Immature natural killer cell (primary cell): ENCODE measurements around the gene C10orf90. TPM values are rescaled to one million over a fixed set of nuclear protein-coding genes. Genes with fewer than 3 reads are reported as not detected.

Experiments used
- DNase-seq, 3 donors: peaks; one replicate each; pipeline ENCODE4 v3.0.0; 2022; ENCODE audit warnings: mixed read lengths in 1 of 3
- H3K27ac Mint-ChIP-seq, 6 donors: one replicate each; pipeline ENCODE4 v1.8.0; 2020; ENCODE audit warnings: mixed read lengths in 6 of 6, mild to moderate bottlenecking in 5 of 6, inconsistent platforms in 4 of 6, moderate library complexity in 3 of 6
- H3K27me3 Mint-ChIP-seq, 3 donors: one replicate each; pipeline ENCODE4 v1.8.0; 2020 to 2021; ENCODE audit warnings: low read depth in 3 of 3, mild to moderate bottlenecking in 3 of 3, mixed read lengths in 3 of 3, moderate library complexity in 3 of 3, inconsistent platforms in 1 of 3
- H3K36me3 Mint-ChIP-seq, 3 donors: one replicate each; pipeline ENCODE4 v1.8.0; 2020; ENCODE audit warnings: mixed read lengths in 3 of 3, inconsistent platforms in 2 of 3, mild to moderate bottlenecking in 2 of 3
- H3K4me1 Mint-ChIP-seq, 2 donors: one replicate each; pipeline ENCODE4 v1.8.0; 2020; ENCODE audit warnings: inconsistent platforms in 2 of 2, mild to moderate bottlenecking in 2 of 2, mixed read lengths in 2 of 2, moderate library complexity in 1 of 2
- H3K4me3 Mint-ChIP-seq, 5 donors: one replicate each; pipeline ENCODE4 v1.8.0; 2020; ENCODE audit warnings: mild to moderate bottlenecking in 5 of 5, mixed read lengths in 5 of 5, inconsistent platforms in 3 of 5, moderate library complexity in 3 of 5
- H3K9me3 Mint-ChIP-seq, 6 donors: one replicate each; pipeline ENCODE4 v1.8.0; 2020; ENCODE audit warnings: mild to moderate bottlenecking in 6 of 6, mixed read lengths in 6 of 6, inconsistent platforms in 4 of 6, moderate library complexity in 3 of 6
- polyA plus RNA-seq, 3 donors: library from polyadenylated mRNA; unstranded; fragments of 300-500 nt; fragmentation: Illumina TruSeq; gene quantifications; one replicate each; pipeline ENCODE4 v1.2.3, GENCODE V29; 2021

Gene C10orf90
- polyA plus RNA-seq, 3 donors from 2014 or later = not detected

DNA sequence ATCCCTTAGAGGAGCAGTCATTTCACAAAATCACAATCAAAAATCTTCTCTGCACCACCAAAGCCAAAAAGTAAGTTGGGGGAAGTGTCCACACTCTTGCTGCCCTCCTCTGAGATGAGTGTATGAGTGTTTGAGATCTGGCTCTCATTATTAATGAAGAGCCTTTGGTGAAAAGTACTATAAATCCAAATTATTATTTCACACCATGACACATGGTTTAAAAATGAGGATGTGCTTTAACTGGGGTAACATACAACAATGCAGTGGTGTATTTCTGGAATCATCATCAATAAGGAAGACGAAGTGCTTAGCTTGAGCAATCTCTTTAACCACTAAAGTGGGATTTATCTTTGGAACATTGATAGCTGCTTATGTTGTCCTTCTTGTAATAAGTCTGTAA lies 168.1 kb downstream of the C10orf90 start:
- no peaks in the 10 kb centered on the region for H3K9me3 Mint-ChIP-seq
- H3K4me1 Mint-ChIP-seq = peaks cover 0 to 3% of the 10 kb centered on the region in 2 donors
- H3K27ac Mint-ChIP-seq = no peak overlapping the region
- peaks cover 0 to 8% (median 5%) of the 10 kb centered on the region in 3 donors for H3K27me3 Mint-ChIP-seq
- H3K36me3 Mint-ChIP-seq = no peaks in the 10 kb centered on the region
- H3K4me3 Mint-ChIP-seq = no peak overlapping the region
- no peak for DNase-seq

DNA sequence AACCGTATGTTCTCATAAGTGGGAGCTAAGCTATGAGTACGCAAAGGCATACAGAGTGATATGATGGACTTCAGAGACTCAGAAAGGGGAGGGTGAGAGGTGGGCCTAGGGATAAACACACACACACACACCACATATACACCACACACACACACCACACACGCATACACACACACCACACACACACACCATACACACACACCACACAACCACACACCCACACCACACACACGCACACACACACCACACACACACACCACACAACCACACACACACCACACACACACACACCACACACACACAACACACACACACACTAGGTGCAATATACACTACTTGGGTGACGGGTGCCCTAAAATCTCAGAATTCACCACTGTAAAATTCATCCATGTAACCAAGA lies 168.7 kb downstream of the C10orf90 start:
- H3K27ac Mint-ChIP-seq = no peak overlapping the region
- no peak overlapping the region for H3K4me3 Mint-ChIP-seq
- no peaks in the 10 kb centered on the region for H3K9me3 Mint-ChIP-seq
- H3K36me3 Mint-ChIP-seq = no peaks in the 10 kb centered on the region
- H3K27me3 Mint-ChIP-seq = peaks cover 0 to 5% (median 5%) of the 10 kb centered on the region in 3 donors
- no peak for DNase-seq
- H3K4me1 Mint-ChIP-seq = peaks cover 0 to 3% of the 10 kb centered on the region in 2 donors

DNA sequence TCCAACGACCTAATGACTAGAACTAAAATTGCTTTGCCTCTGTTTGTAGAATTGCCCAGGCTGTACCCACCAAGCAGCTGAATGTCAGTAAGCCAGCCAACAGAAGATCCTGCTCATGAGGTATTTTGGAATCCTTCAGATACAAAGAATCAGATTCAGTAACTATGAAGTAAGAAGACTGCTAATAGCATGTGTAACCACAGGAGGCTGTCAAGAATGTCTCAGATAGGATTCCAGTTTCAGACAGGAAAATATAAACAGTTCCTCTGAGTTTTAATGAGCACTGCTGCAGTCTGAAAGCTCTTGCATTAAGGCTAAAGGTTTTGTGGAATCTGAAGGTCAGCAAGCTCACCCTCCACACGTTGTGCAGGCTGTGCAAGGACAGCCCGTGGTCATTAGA lies 169.6 kb downstream of the C10orf90 start:
- Mint-ChIP-seq H3K27ac (no peak overlapping the region), H3K27me3 (peaks cover 0 to 5% (median 4%) of the 10 kb centered on the region in 3 donors), H3K9me3 (peaks cover 0 to under 1% (median 0%) of the 10 kb centered on the region in 6 donors), H3K4me3 (no peak overlapping the region), H3K36me3 (no peaks in the 10 kb centered on the region), H3K4me1 (peaks cover 0 to 3% of the 10 kb centered on the region in 2 donors)
- DNase-seq = no peak

GRCh38 chr10:126500185-126500584 lies 170.3 kb downstream of the C10orf90 start:
- peaks cover 0 to 3% of the 10 kb centered on the region in 2 donors for H3K4me1 Mint-ChIP-seq
- H3K9me3 Mint-ChIP-seq = peaks cover 0 to 3% (median 0%) of the 10 kb centered on the region in 6 donors
- no peaks in the 10 kb centered on the region for H3K36me3 Mint-ChIP-seq
- no peak overlapping the region for H3K27ac Mint-ChIP-seq
- H3K27me3 Mint-ChIP-seq = peaks cover 0 to 5% (median 4%) of the 10 kb centered on the region in 3 donors
- DNase-seq = no peak
- no peak overlapping the region for H3K4me3 Mint-ChIP-seq

GRCh38 chr10:126499744-126500143 lies 170.7 kb downstream of the C10orf90 start:
- H3K4me3 Mint-ChIP-seq = no peak overlapping the region
- peaks cover 0 to 3% (median 0%) of the 10 kb centered on the region in 6 donors for H3K9me3 Mint-ChIP-seq
- peaks cover 0 to 4% (median 3%) of the 10 kb centered on the region in 3 donors for H3K27me3 Mint-ChIP-seq
- no peaks in the 10 kb centered on the region for H3K36me3 Mint-ChIP-seq
- H3K4me1 Mint-ChIP-seq = peaks cover 0 to 3% of the 10 kb centered on the region in 2 donors
- DNase-seq = no peak
- no peak overlapping the region for H3K27ac Mint-ChIP-seq

- no peak overlapping the region for H3K4me3 Mint-ChIP-seq
- peaks cover 0 to 3% (median 0%) of the 10 kb centered on the region in 6 donors for H3K9me3 Mint-ChIP-seq
- peaks cover 0 to 3% (median 1%) of the 10 kb centered on the region in 3 donors for H3K27me3 Mint-ChIP-seq
- H3K27ac Mint-ChIP-seq = no peak overlapping the region
- H3K36me3 Mint-ChIP-seq = no peaks in the 10 kb centered on the region
- no peaks in the 10 kb centered on the region for H3K4me1 Mint-ChIP-seq
- DNase-seq = no peak
Observed at GRCh38 chr10:126497672-126498071, 172.8 kb downstream of the C10orf90 start.

GRCh38 chr10:126496771-126497545 lies 173.5 kb downstream of the C10orf90 start:
- Mint-ChIP-seq H3K4me3 (no peak overlapping the region), H3K27me3 (peaks cover 0 to 3% (median 1%) of the 10 kb centered on the region in 3 donors), H3K9me3 (peaks cover 0 to 3% (median 0%) of the 10 kb centered on the region in 6 donors), H3K36me3 (no peaks in the 10 kb centered on the region), H3K27ac (no peak overlapping the region), H3K4me1 (no peaks in the 10 kb centered on the region)
- no peak for DNase-seq

DNA sequence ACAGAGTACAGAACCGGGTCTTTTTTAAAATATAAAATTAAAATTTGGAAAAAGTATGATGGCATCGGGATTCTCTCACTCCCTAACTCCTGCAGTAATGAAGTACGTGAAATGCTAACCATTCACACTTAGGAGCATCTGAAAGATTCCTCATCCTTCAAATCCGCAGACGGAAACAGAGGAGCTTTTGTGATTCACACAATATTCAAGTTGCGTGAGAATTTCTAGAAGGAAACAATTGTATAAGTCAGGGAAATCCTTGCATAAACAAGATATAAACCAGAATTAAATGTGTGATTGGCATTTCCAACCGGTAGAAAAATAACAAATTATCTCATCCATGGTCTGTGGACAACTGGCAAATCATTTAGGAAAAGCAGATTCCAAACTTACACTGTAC lies 179.0 kb downstream of the C10orf90 start:
- Mint-ChIP-seq H3K36me3 (no peaks in the 10 kb centered on the region), H3K9me3 (peaks cover 0 to 12% (median 6%) of the 10 kb centered on the region in 6 donors)

GRCh38 chr10:126481181-126481580 lies 189.3 kb downstream of the C10orf90 start:
- peaks cover 0 to 1% of the 10 kb centered on the region in 2 donors for H3K4me1 Mint-ChIP-seq
- peaks cover 4 to 14% (median 13%) of the 10 kb centered on the region in 3 donors for H3K27me3 Mint-ChIP-seq
- H3K9me3 Mint-ChIP-seq = no peaks in the 10 kb centered on the region
- H3K27ac Mint-ChIP-seq = no peak overlapping the region
- H3K36me3 Mint-ChIP-seq = peaks cover 0 to 4% (median 0%) of the 10 kb centered on the region in 3 donors
- no peak for DNase-seq
- no peak overlapping the region for H3K4me3 Mint-ChIP-seq

More for the DNA sequence above, 179.0 kb downstream of the C10orf90 start:
- Mint-ChIP-seq H3K27ac (no peak overlapping the region), H3K4me1 (no peaks in the 10 kb centered on the region), H3K4me3 (no peak overlapping the region), H3K27me3 (peaks cover 2 to 4% (median 3%) of the 10 kb centered on the region in 3 donors)
- no peak for DNase-seq

DNA sequence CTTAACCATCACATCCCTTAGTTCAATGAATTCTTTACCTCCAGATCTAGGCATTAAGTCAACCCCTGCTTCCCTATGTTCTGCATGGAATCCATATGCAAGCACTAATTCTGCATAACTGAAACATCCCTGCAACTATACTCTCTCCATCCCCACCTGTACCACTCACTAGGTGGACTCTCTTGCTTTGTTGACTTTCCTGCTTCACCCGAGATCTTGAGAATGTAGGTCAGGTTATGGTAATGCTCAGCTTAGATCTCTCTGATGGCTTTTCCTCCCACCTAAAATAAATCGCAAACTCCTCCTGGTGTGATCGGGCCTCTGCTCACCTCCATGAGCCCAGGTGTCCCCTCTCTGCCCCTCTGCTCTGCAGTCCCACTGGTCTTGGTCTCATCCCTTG lies 189.8 kb downstream of the C10orf90 start:
- DNase-seq = no peak
- H3K4me1 Mint-ChIP-seq = peaks cover 0 to 3% of the 10 kb centered on the region in 2 donors
- peaks cover 4 to 17% (median 12%) of the 10 kb centered on the region in 3 donors for H3K27me3 Mint-ChIP-seq
- H3K9me3 Mint-ChIP-seq = no peaks in the 10 kb centered on the region
- no peak overlapping the region for H3K27ac Mint-ChIP-seq
- no peak overlapping the region for H3K4me3 Mint-ChIP-seq
- H3K36me3 Mint-ChIP-seq = peaks cover 0 to 4% (median 0%) of the 10 kb centered on the region in 3 donors

DNA sequence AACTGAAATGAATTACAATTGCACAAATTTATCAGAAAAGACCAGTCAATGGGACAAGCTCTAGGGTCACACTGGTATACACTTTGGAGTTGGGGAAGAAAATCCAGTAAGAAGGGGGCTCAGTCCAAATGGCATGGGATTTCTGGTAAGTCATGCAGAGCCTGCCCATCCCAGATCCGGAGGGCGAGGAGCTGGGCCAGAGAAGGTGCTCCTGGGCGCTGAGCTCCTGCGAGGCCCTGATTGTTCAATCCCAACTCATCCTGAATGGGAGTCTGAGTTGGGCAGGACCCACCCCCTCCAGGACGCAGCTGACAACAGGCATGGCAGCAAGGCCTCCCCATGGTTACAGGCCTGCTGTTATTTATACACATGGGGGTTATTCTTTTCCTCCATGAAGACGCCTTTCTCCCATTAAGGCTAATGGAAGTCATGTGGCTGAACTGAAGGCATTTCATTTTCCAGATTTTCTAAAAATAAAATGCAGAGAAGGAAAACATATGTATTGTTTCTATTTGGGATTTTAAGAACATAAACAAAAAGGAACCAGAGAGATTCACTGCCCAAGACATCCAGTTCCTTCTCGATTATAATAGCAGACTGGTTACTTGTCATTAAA lies 191.1 kb downstream of the C10orf90 start:
- Mint-ChIP-seq H3K4me3 (no peak overlapping the region), H3K9me3 (no peaks in the 10 kb centered on the region), H3K27ac (no peak overlapping the region), H3K27me3 (peaks cover 9 to 17% (median 15%) of the 10 kb centered on the region in 3 donors), H3K36me3 (peaks cover 0 to 4% (median 0%) of the 10 kb centered on the region in 3 donors), H3K4me1 (peaks cover 0 to 3% of the 10 kb centered on the region in 2 donors)
- DNase-seq = no peak

GRCh38 chr10:126478546-126478945 lies 191.9 kb downstream of the C10orf90 start:
- Mint-ChIP-seq H3K27ac (no peak overlapping the region), H3K27me3 (peaks cover 6 to 19% (median 17%) of the 10 kb centered on the region in 3 donors), H3K36me3 (peaks cover 0 to 4% (median 0%) of the 10 kb centered on the region in 3 donors), H3K9me3 (no peaks in the 10 kb centered on the region), H3K4me3 (no peak overlapping the region), H3K4me1 (peaks cover 0 to 3% of the 10 kb centered on the region in 2 donors)
- no peak for DNase-seq

GRCh38 chr10:126476246-126476645 lies 194.2 kb downstream of the C10orf90 start:
- Mint-ChIP-seq H3K27ac (no peak overlapping the region), H3K27me3 (peaks cover 11 to 19% (median 19%) of the 10 kb centered on the region in 3 donors), H3K36me3 (no peaks in the 10 kb centered on the region), H3K9me3 (no peaks in the 10 kb centered on the region), H3K4me3 (no peak overlapping the region), H3K4me1 (peaks cover 4 to 6% of the 10 kb centered on the region in 2 donors)
- peak in 1 of 3 donors; percentile 8 for DNase-seq

- Mint-ChIP-seq H3K27me3 (peaks cover 11 to 22% (median 18%) of the 10 kb centered on the region in 3 donors), H3K9me3 (peaks cover 0 to 3% (median 0%) of the 10 kb centered on the region in 6 donors), H3K4me1 (peaks cover 15 to 17% of the 10 kb centered on the region in 2 donors), H3K27ac (no peak overlapping the region), H3K36me3 (no peaks in the 10 kb centered on the region), H3K4me3 (no peak overlapping the region)
- no peak for DNase-seq
Observed at GRCh38 chr10:126475074-126475691, 195.3 kb downstream of the C10orf90 start.
